Fibroblast of gingiva (primary cell): Measurements from ENCODE around the gene DOCK1.
A peak's percentile ranks its signal among the peaks of the same experiment; 100 is the strongest.

Experiments
- DNase-seq: peaks from one replicate; pipeline ENCODE4 v3.0.0-alpha.2; 2011; ENCODE audit warnings: low read depth

Gene DOCK1

DNA sequence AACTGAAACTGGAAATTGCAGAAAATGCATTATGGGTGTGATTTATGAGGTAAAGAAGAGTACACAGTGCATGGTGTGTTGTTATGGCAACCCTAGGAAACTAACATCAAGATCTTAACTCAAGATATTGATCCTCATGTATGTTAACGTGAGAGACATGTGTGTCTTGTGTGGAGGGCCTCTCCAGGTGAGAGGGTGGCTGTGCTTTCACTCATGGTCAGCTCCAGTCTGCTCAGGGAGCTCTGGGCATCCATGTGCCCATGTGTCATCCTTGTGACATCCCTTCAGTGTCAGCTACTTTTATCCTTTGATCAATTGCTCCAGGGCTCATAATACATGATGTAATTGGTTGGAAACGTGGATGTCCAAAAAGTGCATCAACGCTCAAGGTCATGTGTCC, 316.1 kb downstream of the DOCK1 start:
- DNase-seq = no peak

DNA sequence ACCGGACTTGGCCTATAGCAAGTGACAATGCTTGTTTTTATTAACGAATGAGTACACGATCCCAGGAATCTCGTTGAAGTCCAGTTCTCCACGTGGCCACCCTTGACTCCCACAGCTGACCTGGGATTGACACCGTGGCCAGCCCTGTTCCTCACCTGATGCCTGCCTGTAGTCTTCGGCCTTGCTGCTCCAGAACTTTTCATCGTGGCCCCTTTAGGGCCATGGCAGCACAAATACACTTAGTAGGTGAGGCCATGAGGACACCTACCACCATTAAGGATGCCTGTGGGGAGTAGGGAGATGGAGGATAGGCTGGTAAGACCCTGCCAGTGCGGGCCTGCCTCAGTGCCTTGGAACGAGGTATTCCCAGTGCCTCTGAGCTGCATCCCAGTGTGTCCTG, 321.8 kb downstream of the DOCK1 start:
- DNase-seq = no peak

DNA sequence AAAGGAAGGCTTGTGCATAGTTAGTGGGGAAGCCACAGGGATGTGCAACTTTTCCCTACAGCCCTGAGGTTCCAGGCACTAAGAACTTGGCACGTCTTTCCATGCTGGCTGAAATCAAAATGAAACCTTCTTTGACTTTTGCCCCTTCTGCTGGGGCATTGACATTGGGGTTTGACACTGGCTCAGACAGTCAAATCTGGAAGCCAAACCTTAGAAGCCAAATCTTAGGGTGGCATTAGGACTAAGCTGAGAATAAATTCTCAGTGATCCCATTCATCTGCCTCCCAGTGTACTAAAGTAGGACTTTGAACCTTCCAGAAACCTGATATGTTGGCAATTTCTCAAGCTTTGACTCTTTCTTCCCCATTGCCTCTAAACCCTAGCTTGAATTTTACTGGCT, 322.4 kb downstream of the DOCK1 start:
- DNase-seq = no peak

DNA sequence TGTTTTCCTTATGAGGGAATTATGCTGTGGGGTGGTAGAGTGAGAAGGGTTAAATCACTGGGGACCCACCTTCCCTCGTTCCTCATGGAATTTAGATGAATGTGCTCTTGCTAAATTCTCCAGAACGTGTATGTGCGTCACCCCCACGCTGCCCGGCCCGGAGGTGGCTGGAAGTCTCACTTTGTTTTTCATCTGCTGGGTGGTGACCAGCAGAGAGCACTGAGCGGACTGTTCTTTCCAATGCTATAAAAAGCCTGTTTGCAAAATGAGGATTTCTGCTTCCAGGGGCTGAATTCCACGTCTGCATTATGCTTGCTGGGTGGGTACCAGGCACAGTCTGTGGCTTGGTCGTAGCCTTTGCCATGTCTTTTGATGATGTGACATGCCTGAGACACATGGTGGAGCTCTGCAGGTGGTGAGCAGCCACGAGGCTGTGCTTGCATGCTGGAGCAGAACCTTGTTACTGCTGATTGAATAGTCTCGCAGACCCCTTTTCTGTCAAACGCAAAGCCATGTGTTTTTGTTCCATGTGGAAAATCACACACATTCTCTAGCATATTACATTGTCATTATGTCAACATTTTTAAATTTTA, 323.1 kb downstream of the DOCK1 start:
- peak; percentile 16 for DNase-seq

DNA sequence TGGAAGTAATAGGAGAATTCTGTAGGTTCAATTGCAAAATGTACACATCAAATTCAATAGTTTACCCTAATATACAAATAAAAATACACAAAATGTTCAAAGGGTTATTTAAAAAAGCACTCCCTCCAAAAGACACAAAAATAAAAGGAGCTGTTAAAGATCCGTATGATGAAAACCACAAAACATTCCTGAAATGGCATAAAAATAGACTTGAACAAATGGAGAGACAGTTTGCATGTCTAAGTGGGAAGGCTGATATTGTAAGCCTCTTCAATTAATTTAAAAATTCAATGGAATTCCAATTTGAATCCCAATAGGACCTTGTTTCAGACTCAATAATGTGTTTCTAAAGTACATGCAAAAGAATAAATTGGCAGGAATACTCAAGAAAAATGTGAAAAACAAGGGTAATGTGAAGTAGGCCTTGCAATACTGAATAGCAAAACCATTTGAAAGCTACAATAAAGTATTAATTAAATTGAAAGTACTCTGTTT, 329.1 kb downstream of the DOCK1 start:
- DNase-seq = no peak

DNA sequence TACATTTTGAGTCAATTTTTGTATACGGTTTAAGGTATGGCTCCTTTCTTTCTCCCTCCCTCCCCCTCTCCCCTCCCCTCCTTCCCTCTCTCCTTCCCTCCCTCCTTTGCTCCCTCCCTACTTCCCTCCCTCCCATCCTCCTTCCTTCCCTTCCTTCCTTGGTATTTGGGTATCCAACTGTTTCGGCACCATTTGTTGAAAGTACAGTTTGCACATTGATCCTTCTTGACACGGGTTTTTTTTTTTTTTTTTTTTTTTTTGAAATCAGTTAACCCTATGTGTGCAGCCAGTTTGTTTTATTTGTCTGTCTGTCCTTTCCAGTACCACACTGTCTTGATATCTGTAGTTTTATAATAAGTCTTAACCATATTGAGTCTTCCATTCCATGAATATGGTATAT, 331.0 kb downstream of the DOCK1 start:
- no peak for DNase-seq

DNA sequence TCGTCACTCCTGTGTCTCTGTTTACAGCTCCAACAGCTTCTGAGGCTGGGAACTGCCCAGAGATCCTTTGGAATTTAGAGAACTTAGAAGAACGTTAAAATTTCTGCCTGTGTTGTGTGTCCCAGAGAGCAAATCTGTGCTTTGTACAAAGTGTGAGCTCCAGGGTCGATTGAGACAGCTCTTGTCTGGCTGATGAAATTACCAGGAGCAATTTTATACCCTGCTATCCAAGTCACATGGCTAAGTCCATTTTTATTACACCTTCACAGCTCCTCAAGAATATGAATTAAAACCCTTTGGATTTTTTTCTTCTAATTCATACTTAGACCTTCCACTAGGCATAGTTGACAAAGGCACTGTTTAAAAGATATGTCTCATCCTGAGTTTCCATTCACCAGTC, 337.7 kb downstream of the DOCK1 start:
- no peak for DNase-seq

DNA sequence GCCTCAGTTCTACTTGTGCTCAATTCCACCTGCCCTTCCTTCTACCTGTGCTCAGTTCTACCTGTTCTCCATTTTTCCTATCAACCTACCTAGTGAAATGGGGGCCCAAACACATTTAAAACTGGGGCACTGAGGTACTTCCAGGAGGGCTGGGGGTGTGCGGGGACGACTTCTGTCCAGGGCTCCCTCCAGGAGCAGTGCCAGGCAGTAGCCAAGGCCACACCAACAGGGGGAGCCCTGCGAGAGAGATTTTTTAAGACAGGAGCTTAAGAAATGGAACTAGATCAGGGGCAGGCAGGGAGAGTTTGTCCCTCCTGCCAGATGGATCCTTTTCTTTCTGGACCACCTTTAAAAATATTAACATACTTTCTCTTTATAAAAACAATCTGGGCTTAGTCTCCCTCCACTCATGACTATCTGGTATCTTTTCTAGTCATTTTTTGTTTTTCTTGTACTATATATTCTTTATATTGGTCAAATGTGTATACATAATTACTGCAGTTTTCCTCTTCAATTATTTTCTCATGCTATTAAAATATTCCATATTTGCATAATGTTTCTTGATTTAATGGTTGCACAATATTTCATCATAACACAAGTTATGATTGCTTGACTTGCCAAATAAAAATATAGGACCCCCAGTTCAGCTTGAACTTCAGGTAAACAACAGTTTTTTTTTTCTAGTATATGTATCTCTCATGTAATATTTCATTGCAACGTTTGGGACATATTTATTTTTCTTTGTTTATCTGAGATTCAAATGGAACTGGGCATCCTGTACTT, 338.5 kb downstream of the DOCK1 start:
- no peak for DNase-seq

DNA sequence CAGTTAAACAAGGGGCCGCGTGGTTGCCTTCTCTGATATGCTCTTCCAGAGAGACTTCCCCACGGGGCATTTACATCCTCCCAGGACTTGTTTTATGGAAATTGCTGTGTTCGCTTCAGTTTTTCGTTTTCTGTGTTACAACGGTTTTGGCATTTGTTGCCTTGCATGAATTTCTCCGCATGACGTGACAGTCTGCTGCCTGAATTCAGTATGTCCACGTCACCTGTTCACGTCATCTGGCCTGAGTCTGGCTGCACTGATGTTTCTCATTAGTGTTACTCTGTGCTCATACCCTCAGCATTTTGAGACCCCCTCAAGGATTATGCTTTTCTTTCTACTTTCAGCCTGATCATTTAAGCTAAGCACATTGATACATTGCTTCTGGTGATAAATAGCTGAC, 340.2 kb downstream of the DOCK1 start:
- DNase-seq = no peak

DNA sequence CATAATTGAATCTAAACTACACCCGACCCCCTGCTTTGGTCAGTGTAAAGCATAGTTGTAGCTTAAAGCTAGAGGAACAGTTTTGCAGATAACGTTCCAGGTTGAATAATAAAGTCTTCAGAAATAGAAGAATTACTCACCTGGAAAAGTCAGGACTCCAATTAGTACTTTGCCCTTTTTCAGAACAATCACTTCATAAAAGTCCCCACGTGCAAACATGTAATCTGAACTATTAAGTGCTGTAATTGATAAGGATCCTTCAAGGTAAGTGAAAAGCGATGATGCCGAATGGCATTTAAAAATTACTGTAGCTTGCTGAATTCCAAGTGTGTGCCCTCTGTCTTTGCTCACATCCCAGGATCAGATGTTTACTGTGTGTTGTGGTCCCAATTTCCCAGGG, 344.8 kb downstream of the DOCK1 start:
- DNase-seq = no peak

DNA sequence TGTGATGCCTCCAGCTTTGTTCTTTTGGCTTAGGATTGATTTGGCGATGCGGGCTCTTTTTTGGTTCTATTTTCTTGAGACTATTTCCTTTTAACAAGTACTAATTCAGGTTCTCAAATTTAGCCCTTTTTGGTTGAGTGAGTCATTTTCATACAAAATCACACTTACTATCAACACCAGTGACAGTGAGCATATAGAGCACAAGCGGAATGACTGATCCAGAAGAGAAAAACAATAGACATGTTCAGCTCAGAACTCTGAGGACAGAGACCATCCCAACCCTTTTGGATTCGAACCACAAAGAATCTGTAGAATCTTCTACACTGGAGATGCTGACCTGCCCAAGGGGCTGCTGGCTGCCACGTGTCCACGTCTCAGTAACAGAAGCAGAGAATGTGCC, 347.6 kb downstream of the DOCK1 start:
- DNase-seq = no peak

DNA sequence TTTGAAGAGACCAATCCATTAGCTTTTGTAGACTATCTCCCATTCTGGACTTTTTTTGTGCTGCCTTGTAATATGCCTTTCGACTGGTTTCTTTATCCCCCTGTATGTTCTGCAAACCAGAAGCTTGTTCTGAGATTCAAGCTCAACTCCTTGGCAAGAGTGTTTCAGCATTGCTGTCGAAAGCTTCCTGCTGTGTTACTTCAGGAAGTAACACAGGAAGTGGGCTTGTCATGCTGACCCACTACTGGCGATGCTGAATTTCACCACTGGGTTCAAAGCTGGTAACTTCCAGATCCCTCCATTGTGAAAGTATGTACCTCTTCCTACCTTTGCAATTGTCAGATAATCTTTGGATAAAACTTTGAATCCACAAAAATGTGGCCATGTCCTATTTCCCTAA, 349.0 kb downstream of the DOCK1 start:
- DNase-seq = no peak

DNA sequence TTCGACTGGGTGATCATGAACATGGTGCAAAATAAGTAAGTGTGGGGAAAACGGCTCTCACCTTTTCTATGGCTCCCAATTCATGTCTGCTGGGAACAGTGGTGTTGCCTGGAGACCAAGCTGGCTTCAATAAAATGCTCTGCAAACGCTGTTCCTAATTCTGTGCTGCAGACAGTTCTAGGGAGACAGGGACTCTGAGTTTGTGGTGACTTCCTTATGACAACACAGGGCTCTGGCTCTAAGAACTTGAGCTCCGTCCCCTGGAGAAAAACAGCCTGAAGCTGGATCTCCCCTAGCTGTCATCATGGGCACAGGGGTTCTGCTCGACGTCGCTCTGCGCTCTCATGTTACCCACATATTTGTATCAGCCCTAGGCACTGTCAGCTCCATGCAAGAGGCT, 352.2 kb downstream of the DOCK1 start:
- DNase-seq = peak; percentile 21

DNA sequence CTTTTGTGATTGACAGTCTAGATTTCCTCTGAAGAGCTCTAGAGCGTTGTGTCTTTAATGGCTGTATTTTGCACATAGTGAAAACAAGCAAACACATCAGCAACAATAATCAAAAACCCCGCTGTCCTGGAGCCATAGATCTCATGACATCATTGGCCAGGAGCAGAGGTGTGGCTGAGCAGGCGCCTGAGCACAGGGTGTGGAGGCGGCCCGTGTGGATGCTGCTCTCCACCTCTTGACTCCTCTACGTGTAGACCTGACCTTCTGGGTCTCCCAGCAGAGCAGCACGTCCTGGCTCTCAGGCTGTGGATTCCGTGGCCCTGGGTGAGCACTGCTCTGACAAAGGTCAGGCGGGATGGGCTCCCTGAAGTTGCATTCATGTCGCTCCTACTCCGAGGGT, 354.1 kb downstream of the DOCK1 start:
- no peak for DNase-seq

DNA sequence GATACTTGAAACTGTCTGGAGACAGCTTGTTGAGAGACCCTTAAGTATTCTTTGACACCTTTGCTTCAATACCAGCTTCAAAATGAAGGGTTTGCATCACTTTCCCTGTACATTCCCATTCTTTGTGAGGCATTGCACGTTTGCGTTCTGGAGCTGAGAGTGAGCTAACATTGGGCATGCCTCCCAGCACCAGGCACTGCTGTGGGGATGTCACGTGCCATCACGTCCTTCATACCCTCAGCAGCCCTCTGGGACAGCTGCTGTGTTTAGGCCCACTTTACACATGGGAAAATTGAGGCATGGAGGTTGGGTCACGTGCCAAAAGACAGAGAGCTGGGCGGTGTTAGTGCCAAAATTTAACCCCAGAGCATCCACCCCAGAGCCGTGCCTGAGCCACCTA, 357.4 kb downstream of the DOCK1 start:
- DNase-seq = no peak

DNA sequence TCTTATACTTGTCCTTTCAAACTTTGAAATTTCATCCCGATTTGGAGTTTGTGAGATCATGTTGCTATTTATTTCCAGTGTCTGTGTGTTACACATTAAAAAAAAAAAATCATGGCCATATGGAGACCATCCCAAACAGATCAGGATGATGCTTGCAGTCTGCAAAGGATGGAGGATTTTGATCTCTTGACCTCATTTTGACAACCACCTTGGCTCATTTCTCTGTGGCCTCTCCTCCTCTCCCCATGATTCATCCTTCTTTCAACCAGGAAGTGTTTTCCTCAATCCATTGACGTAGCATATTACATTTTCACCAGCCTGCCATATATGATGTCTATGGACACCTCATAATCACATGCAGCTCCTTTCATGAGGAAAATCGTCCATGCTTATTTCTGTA, 360.1 kb downstream of the DOCK1 start:
- no peak for DNase-seq

DNA sequence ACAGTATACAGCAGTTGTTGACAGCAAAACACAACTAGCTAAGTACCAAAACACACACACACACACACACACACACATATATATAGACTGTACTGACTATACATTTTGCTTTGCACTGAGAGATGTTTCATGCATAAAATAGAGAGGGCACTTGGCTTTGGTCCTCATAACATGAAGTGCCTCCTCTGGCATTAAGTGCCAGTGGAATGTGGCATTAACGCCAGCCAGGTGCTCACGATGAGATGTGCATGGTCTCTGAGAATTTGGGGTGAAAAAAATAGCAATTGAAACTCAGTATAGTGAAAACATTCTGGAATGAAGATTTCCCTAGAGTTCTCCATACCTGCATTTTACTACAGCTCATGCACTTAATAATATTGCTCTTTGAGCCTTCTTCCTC, 361.2 kb downstream of the DOCK1 start:
- DNase-seq = no peak

DNA sequence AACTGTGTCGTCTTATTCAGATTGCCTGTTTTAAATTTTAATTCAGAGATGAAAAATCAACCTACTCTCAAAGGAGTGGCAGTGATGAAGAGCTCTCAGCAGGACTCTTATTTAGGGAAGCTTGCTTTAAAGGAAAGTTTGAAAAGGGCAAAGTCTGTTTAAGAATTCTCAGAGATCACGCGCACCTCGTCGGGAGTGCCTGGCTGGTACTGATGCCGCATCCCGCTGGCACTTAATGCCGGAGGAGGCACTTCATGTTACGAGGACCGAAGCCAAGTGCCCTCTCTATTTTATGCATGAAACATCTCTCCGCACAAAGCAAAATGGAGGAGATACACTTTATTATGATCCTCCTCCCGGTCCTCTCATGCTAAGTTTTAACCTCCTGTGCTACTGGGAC, 362.2 kb downstream of the DOCK1 start:
- DNase-seq = no peak

DNA sequence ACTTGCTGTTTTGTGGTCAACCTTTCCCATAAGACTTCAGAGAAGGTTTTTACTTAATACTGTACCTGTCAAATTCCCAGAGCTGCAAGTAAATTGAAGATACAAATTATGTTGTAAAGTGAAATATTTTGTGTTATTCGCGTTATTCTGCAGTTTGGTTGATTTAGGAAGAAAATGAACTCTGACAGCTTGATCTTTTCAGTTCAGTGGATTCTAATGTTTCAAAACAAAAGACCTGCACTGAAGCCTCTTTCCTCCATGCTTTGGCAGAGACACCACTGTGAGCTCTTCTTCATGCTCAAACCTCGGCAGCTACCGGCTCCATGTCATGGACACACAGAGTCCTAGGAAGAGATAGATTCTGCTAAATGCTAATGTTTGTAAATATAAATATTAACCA, 366.8 kb downstream of the DOCK1 start:
- DNase-seq = no peak

DNA sequence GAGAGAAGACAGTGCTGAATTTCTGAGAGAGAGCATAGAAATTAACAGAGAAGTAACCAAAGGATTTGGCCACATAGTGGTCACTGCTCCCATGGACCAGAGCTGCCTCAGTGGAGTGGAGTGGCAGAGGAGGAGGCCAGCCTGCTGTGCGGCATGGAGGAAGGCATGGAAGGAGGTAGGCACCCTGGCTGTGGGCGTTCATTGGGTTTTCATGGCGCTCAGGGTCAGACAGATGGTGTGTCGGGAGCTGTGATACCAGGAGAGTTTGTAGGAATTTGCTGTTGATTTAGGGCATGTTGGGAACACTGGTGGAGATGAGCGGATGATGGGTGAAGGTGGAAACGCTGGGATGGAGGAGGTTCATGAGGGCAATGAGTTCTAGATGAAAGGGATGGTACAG, 370.0 kb downstream of the DOCK1 start:
- no peak for DNase-seq

DNA sequence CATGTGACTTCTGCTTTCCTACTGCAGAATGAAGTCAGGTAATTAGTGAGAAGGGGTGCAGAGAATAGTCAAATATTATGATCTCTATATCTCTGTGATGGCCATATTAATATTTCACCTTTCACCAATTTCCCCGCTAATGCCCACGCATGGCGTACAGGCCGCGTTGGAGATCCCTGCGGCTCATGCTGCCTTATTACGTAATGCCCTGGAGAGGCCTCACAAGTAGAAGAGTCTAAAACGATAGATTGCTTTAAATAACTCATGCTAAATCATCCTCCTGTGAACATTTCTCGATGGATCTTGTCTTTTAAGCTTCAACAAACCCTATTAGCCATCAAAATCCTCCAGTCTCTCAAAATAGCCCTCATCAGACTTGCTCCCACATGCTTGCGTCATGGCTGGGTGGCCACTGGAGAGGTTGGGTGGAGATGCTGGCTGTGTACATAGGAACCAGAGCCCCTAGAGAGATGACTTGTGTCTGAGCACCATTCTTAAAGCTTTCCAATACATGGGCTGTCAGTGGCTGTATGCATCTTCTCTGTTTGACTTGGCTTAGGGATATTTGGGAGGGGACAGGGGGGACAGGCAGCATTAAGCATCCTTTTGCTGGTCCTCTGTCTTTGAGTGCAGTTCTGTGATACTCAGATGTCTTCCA, 370.7 kb downstream of the DOCK1 start:
- no peak for DNase-seq

DNA sequence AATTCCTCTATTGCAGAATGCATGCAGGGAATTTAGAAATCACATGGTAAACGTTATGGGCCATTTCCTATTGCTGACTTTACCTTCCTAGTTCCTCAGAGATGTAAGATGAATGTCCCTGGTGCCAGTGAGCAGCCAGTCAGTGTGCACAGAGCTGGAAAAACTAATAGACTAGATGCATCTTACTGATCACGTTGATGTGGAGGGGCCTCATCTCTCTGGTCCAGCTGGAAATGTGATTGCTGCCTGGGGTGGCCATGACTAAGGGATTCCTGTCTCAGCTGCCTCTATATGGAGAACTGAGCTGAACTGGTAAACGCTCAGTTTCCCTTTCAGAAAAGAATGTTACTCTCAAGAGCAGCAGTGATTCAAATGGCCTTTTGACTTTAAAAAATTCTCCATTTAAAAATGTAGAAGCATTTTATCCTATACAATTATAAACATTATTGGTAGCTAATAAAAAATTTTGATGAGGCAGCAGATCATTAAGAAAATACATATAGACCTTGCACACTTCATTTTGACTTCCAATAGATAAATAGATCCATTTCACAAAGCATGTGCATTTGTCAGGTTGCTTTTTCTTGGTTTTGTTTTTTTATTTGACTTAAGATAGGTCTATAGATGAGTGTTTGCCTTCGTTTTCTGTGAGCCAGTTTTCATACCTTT, 371.7 kb downstream of the DOCK1 start:
- no peak for DNase-seq

DNA sequence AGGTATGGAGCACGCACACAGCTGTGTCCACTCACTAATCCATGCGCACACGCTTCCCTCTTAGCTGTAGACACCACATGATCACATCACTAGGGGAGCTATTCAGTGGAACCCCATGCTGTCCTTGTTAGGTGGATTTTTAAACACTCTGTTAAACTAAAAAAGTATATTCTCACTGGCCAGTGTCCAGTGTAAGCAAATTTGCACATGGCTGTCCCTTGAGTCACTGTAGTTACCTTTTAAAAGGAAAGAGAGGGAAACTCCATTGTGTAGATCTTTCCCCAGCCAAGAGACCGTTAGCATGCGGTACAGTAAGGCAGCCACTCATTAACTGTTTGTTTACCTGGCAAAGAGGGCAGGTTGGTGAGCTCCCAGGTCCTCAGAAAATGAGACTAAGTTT, 372.8 kb downstream of the DOCK1 start:
- DNase-seq = peak; percentile 4
